ENCODE results near the gene FUOM. TPM values are rescaled to one million over a fixed set of nuclear protein-coding genes. Genes with fewer than 3 reads are reported as not detected.

The FUOM gene
- total RNA-seq, 1 experiment from 2014 or later = 31.3 TPM

GRCh38 chr10:133379152-133379800 lies 21.5 kb upstream of the FUOM start, which contains the start of gene PAOX:
Gene PAOX (plus strand): TSS chr10:133379262. CDS start chr10:133379317, 55 bp downstream.
- ChIA-PET POLR2A (interaction anchor here (2.8 kb wide), 1 partner anchor 21 kb away, joined by 9 read pairs; the partner anchor contains the start of gene FUOM), CTCF (interaction anchor here (1.2 to 1.8 kb wide), 4 partner anchors 28 to 71 kb away, joined by 3 to 6 read pairs (median 5); no protein-coding TSS in a partner anchor)
- H3K9me3 Mint-ChIP-seq = no peaks in the 10 kb centered on the region
- H3K4me3 Mint-ChIP-seq = peak within 1 kb of the TSS; percentile 72
- TF ChIP-seq PREB (CRISPR knock-in tag; IDR thresholded peaks at IDR 0.05; ENCODE audit: borderline replicate concordance) = no peak
- TF ChIP-seq RELA (CRISPR knock-in tag; IDR thresholded peaks at IDR 0.05; ENCODE audit: borderline replicate concordance) = peak; percentile 20; the same call in 1 of the 2 replicates
- TF ChIP-seq NR2C2 (CRISPR knock-in tag; IDR thresholded peaks at IDR 0.05) = no peak
- TF ChIP-seq NFE2L1 (CRISPR knock-in tag; IDR thresholded peaks at IDR 0.05) = no peak
- DNase-seq (ENCODE audit: low spot score) = peak; percentile 70
- H3K27me3 Mint-ChIP-seq (ENCODE audit: low read depth) = peaks cover 64% of the 10 kb centered on the region
- H3K36me3 Mint-ChIP-seq = no peaks in the 10 kb centered on the region
- peak; percentile 76 for ATAC-seq
- no peaks in the 10 kb centered on the region for H3K4me1 Mint-ChIP-seq
- H3K27ac Mint-ChIP-seq = no peak within 1 kb of the TSS

GRCh38 chr10:133378251-133379096 lies 20.7 kb upstream of the FUOM start:
- Mint-ChIP-seq H3K36me3 (no peaks in the 10 kb centered on the region), H3K4me3 (peak overlapping the region; percentile 72), H3K27me3 (ENCODE audit: low read depth) (peaks cover 70% of the 10 kb centered on the region), H3K4me1 (no peaks in the 10 kb centered on the region), H3K9me3 (no peaks in the 10 kb centered on the region), H3K27ac (no peak overlapping the region)
- ChIA-PET CTCF (interaction anchor here (1.3 to 1.8 kb wide), 4 partner anchors 27 to 70 kb away, joined by 3 to 6 read pairs (median 4); no protein-coding TSS in a partner anchor), POLR2A (interaction anchor here (2.8 kb wide), 1 partner anchor 21 kb away, joined by 9 read pairs; the partner anchor contains the start of gene FUOM)
- ATAC-seq (peak; percentile 24), DNase-seq (ENCODE audit: low spot score) (peak; percentile 57)
- TF ChIP-seq ZBTB21 (CRISPR knock-in tag; IDR thresholded peaks at IDR 0.05; ENCODE audit: borderline replicate concordance) (0 out of 2 replicates have a peak, but pooled peaks have one; percentile 22), CREB1 (CRISPR knock-in tag; IDR thresholded peaks at IDR 0.05) (no peak), SOX15 (CRISPR knock-in tag; IDR thresholded peaks at IDR 0.05) (no peak), CREM (CRISPR knock-in tag; IDR thresholded peaks at IDR 0.05) (no peak), ZNF138 (CRISPR knock-in tag; conservative IDR thresholded peaks at IDR 0.05) (0 out of 2 replicates have a peak, but pooled peaks have one; percentile 46), SP1 (CRISPR knock-in tag; conservative IDR thresholded peaks at IDR 0.05) (peak; percentile 50; the same call in 1 of the 2 replicates), ARID4B (CRISPR knock-in tag; IDR thresholded peaks at IDR 0.05; ENCODE audit: borderline replicate concordance) (0 out of 2 replicates have a peak, but pooled peaks have one; percentile 39), MAX (CRISPR knock-in tag; IDR thresholded peaks at IDR 0.05) (0 out of 2 replicates have a peak, but pooled peaks have one; percentile 42), GABPB1 (CRISPR knock-in tag; IDR thresholded peaks at IDR 0.05) (peak; percentile 50; the same call in 1 of the 2 replicates)

GRCh38 chr10:133377818-133378250 lies 20.0 kb upstream of the FUOM start:
- H3K27me3 Mint-ChIP-seq (ENCODE audit: low read depth) = peaks cover 70% of the 10 kb centered on the region
- peak; percentile 41 for DNase-seq (ENCODE audit: low spot score)
- H3K27ac Mint-ChIP-seq = no peak overlapping the region
- ChIA-PET CTCF (interaction anchor here (1.3 to 1.8 kb wide), 4 partner anchors 26 to 70 kb away, joined by 3 to 6 read pairs (median 4); no protein-coding TSS in a partner anchor), POLR2A (interaction anchor here (2.8 kb wide), 1 partner anchor 20 kb away, joined by 9 read pairs; the partner anchor contains the start of gene FUOM)
- peak overlapping the region; percentile 72 for H3K4me3 Mint-ChIP-seq
- H3K9me3 Mint-ChIP-seq = no peaks in the 10 kb centered on the region
- peak; percentile 1 for ATAC-seq
- no peaks in the 10 kb centered on the region for H3K36me3 Mint-ChIP-seq
- no peaks in the 10 kb centered on the region for H3K4me1 Mint-ChIP-seq
- TF ChIP-seq JAZF1 (CRISPR knock-in tag; IDR thresholded peaks at IDR 0.05) (no peak), TEAD4 (CRISPR knock-in tag; IDR thresholded peaks at IDR 0.05) (no peak), NFATC4 (CRISPR knock-in tag; IDR thresholded peaks at IDR 0.05) (no peak), ZSCAN18 (CRISPR knock-in tag; IDR thresholded peaks at IDR 0.05) (no peak), SMAD4 (CRISPR knock-in tag; IDR thresholded peaks at IDR 0.05) (no peak), E2F5 (CRISPR knock-in tag; IDR thresholded peaks at IDR 0.05) (no peak; the same call in 1 of the 2 replicates)

Measured in WTC11 (cell line).